Measurements from ENCODE around the gene TCF4. TPM values are rescaled to one million over a fixed set of nuclear protein-coding genes. Genes with fewer than 3 reads are reported as not detected.

Gene TCF4
- total and polyA plus RNA-seq, 2 experiments from 2014 or later: 77.7 to 89.2 TPM

DNA sequence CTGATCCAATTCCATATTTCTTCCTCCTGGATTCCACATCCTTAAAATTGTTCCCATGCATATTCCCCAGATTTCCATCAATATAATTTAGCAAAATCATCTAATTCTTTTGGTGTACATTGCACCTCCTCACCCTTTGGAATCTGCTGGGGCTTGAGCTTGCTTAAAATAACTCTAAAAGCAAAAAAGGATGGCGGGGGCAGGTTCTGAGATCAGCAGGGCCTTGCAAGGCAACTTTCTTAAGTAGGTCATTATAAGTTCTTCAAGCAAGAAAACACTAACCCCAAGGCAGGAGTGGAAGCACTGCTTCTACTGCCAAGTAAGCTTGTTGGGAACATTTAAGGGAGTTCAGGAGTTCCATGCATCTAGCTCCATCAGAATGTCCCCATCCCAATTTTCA is 374.4 kb downstream of the TCF4 start:
- Histone ChIP-seq H3F3A (replicated peaks; ENCODE audit: low read depth) (no peaks in the 10 kb centered on the region), H3K36me3 (ENCODE audit: insufficient read depth) (no peaks in the 10 kb centered on the region), H3K79me2 (replicated peaks; ENCODE audit: insufficient read depth) (no peaks in the 10 kb centered on the region), H3K9me2 (ENCODE audit: insufficient read depth) (peaks cover 10% of the 10 kb centered on the region; the same call in 1 of the 2 replicates), H3K4me2 (no peak overlapping the region), H3K4me3 (no peak overlapping the region), H3K27ac (ENCODE audit: low read depth) (no peak overlapping the region), H3K27me3 (ENCODE audit: insufficient read depth) (no peaks in the 10 kb centered on the region), H2AFZ (no peak overlapping the region), H4K20me1 (replicated peaks; ENCODE audit: insufficient read depth) (no peaks in the 10 kb centered on the region), H3K4me1 (ENCODE audit: insufficient read depth) (peaks cover 17% of the 10 kb centered on the region)
- H3K9me3 Mint-ChIP-seq: peaks cover 11% of the 10 kb centered on the region; the same call in 2 of the 3 replicates
- no peak overlapping the region for H3K27ac Mint-ChIP-seq
- H3K4me1 Mint-ChIP-seq: peaks cover 24% of the 10 kb centered on the region
- TF ChIP-seq ZNF114 (CRISPR knock-in tag; IDR thresholded peaks at IDR 0.05) (no peak), POLR2AphosphoS5 (IDR thresholded peaks at IDR 0.05; ENCODE audit: low read depth) (no peak), EZH2phosphoT487 (IDR thresholded peaks at IDR 0.05; ENCODE audit: unreplicated experiment) (no peak), REST (IDR thresholded peaks at IDR 0.05; ENCODE audit: unreplicated experiment) (no peak), ETS1 (IDR thresholded peaks at IDR 0.05) (no peak), EZH2 (IDR thresholded peaks at IDR 0.05; ENCODE audit: low read depth, unreplicated experiment) (no peak), ZNF331 (CRISPR knock-in tag; IDR thresholded peaks at IDR 0.05; ENCODE audit: low read depth) (no peak), NANOG (IDR thresholded peaks at IDR 0.05; ENCODE audit: borderline replicate concordance) (no peak), CTCF (conservative IDR thresholded peaks at IDR 0.05; ENCODE audit: low read depth in 2 of 2) (no peak), ZNF462 (CRISPR knock-in tag; IDR thresholded peaks at IDR 0.05) (no peak), JUNB (IDR thresholded peaks at IDR 0.05; ENCODE audit: unreplicated experiment) (no peak), STAT1 (IDR thresholded peaks at IDR 0.05; ENCODE audit: unreplicated experiment) (no peak), CREB1 (CRISPR knock-in tag; IDR thresholded peaks at IDR 0.05; ENCODE audit: low read depth) (no peak)
- ATAC-seq (no peak), DNase-seq (ENCODE audit: low spot score) (no peak)
- H3K4me3 Mint-ChIP-seq: no peak overlapping the region
- H3K36me3 Mint-ChIP-seq (ENCODE audit: low read depth): no peaks in the 10 kb centered on the region
- peaks cover 13% of the 10 kb centered on the region for H3K27me3 Mint-ChIP-seq (ENCODE audit: insufficient read depth, low read depth, poor library complexity)

All from GM23338 (cell line).